Thoracic aorta (tissue), 2 donors: ENCODE measurements around the gene ADARB2. TPM values are rescaled to one million over a fixed set of nuclear protein-coding genes. Genes with fewer than 3 reads are reported as not detected.

Experiments used
- ATAC-seq: fragments of 150-250 bp; one replicate; pipeline ENCODE4 v1.8.0; 2017; ENCODE audit warnings: low read depth; ENCODE audit not compliant: insufficient number of reproducible peaks, low FRiP score
- DNase-seq: peaks from one replicate; pipeline ENCODE4 v3.0.0-alpha.2; 2020; ENCODE audit warnings: low spot score
- H3K27ac ChIP-seq, 2 donors: fragments of 200-600 bp; sonication (generic); 1 replicate in 1 of 2; 2 replicates in 1 of 2; pipeline ENCODE4 v1.5.1; 2016; ENCODE audit warnings: mild to moderate bottlenecking in 2 of 2, moderate library complexity in 2 of 2
- H3K27me3 ChIP-seq: fragments of 200-600 bp; sonication (generic); replicated peaks from 2 replicates; pipeline ENCODE4 v1.6.0; 2016; ENCODE audit warnings: mild to moderate bottlenecking; ENCODE audit not compliant: insufficient read depth
- H3K36me3 ChIP-seq: fragments of 200-600 bp; sonication (generic); one replicate; pipeline ENCODE4 v1.5.1; 2016
- H3K4me1 ChIP-seq, 2 donors: fragments of 200-600 bp; sonication (generic); 1 replicate in 1 of 2; 2 replicates in 1 of 2; pipeline versions ENCODE4 v1.5.1 to v1.6.0; 2016; ENCODE audit warnings: low read depth in 2 of 2, mild to moderate bottlenecking in 1 of 2; ENCODE audit not compliant: control insufficient read depth in 1 of 2
- H3K4me3 ChIP-seq: fragments of 200-600 bp; sonication (generic); 2 replicates; pipeline ENCODE4 v1.5.1; 2016; ENCODE audit warnings: mild to moderate bottlenecking
- H3K9me3 ChIP-seq: fragments of 200-600 bp; sonication (generic); 2 replicates; pipeline ENCODE4 v1.5.1; 2016
- total RNA-seq, 2 donors: library from RNA; depleted of rRNA; stranded (reverse); fragments of >200 nt; gene quantifications; one replicate each; pipeline versions ENCODE4 v1.1.0 to v1.2.3, GENCODE V29; 2016
- TF ChIP-seq, protein P1 (sequence below): fragments of 200-600 bp; sonication (generic); IDR thresholded peaks from one replicate; pipeline ENCODE4 v1.5.1; 2019; ENCODE audit warnings: antibody characterized with exemption

The ADARB2 gene
- total RNA-seq, 2 donors from 2014 or later, result 0.71 to 3.1 TPM

DNA sequence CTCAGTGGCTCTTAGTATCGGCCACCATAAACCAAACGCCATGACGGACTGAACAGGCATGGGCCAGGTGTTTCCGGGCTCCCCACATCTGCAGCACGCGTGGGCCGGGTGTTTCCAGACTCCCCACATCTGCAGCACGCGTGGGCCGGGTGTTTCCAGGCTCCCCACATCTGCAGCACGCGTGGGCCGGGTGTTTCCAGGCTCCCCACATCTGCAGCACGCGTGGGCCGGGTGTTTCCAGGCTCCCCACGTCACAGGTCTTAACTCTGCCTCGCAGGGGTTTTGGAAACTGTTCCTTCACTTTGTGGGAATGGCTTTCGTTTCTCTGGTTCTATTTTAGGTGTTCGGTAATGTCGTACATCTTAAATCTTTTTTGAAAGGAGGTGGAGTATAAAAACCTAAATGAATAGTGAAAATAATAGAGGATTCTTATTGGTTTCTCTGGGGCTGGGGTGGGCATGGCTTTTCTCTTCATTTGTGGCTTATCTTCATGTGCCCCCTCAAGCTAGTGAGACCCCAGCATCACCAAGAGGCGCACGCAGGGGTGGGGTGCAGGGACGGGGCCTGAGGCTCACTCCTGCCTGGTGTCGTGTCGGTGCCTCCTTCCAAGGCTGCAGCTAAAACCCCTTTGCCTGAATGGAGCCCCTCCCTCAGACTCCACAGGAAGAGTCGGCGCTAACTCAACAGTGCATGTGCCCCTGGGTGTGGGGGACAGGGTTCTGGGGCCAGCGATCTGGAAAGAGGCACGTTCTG lies 554.9 kb downstream of the ADARB2 start:
- DNase-seq (no peak), ATAC-seq (no peak)
- no peak overlapping the region for H3K4me3 ChIP-seq
- H3K4me1 ChIP-seq, result no peaks in the 10 kb centered on the region
- no peak overlapping the region for H3K27ac ChIP-seq
- no peaks in the 10 kb centered on the region for H3K27me3 ChIP-seq
- TF ChIP-seq, protein P1, sequence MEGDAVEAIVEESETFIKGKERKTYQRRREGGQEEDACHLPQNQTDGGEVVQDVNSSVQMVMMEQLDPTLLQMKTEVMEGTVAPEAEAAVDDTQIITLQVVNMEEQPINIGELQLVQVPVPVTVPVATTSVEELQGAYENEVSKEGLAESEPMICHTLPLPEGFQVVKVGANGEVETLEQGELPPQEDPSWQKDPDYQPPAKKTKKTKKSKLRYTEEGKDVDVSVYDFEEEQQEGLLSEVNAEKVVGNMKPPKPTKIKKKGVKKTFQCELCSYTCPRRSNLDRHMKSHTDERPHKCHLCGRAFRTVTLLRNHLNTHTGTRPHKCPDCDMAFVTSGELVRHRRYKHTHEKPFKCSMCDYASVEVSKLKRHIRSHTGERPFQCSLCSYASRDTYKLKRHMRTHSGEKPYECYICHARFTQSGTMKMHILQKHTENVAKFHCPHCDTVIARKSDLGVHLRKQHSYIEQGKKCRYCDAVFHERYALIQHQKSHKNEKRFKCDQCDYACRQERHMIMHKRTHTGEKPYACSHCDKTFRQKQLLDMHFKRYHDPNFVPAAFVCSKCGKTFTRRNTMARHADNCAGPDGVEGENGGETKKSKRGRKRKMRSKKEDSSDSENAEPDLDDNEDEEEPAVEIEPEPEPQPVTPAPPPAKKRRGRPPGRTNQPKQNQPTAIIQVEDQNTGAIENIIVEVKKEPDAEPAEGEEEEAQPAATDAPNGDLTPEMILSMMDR, result no peak
- no peaks in the 10 kb centered on the region for H3K36me3 ChIP-seq
- H3K9me3 ChIP-seq, result no peaks in the 10 kb centered on the region

DNA sequence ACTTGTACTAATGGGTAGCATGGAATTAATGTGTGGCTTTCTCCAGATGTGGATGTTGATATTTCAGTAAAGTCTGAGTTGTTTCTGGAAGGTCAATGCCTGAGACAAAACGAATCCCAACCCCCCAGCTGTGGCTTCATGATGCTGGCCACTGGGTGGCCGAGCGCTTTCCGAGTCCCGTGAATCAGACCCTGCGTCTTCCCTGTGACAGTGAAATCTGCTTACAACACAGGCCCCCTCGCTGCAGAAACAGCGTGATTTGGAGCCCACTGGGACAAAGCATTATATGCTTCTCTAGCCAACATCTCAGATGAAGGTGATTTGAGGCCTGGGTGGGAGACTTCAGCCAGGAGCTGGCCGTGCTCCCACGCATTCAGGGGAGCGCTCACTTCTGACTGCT lies 556.5 kb downstream of the ADARB2 start:
- TF ChIP-seq, protein P1, result no peak
- H3K4me1 ChIP-seq, result no peaks in the 10 kb centered on the region
- no peak overlapping the region for H3K27ac ChIP-seq
- no peak for DNase-seq
- no peak for ATAC-seq
- H3K9me3 ChIP-seq, result no peaks in the 10 kb centered on the region
- no peaks in the 10 kb centered on the region for H3K36me3 ChIP-seq
- no peaks in the 10 kb centered on the region for H3K27me3 ChIP-seq
- no peak overlapping the region for H3K4me3 ChIP-seq

DNA sequence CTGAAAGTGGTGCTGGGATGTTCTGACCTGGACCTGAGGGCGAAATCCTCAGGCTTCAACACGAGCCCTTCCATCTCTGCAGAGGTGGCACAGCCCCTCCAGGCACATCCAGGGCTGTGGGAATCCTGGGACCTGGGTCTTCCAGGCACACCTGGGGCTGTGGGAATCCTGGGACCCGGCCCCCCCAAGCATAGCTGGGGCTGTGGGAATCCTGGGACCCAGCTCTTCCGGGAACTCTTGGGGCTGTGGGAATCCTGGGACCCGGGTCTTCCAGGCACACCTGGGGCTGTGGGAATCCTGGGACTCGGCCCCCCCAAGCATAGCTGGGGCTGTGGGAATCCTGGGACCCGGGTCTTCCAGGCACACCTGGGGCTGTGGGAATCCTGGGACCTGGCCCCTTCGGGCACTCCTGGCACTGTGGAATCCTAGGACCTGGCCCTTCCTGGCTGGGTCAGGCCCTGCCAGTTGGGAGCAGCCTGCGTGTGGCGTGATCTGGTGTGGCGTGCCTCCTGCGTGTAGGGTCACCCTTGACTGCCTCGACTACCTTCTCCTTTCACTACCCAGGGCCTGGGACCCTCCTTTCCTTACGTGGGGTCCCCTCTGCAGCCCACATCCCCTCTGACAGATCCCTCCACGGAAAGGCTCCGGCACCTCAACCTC lies 557.1 kb downstream of the ADARB2 start:
- Histone ChIP-seq H3K36me3 (no peaks in the 10 kb centered on the region), H3K4me1 (no peaks in the 10 kb centered on the region), H3K4me3 (no peak overlapping the region), H3K27ac (no peak overlapping the region), H3K9me3 (no peaks in the 10 kb centered on the region), H3K27me3 (no peaks in the 10 kb centered on the region)
- ATAC-seq (no peak), DNase-seq (no peak)
- TF ChIP-seq, protein P1, result no peak

DNA sequence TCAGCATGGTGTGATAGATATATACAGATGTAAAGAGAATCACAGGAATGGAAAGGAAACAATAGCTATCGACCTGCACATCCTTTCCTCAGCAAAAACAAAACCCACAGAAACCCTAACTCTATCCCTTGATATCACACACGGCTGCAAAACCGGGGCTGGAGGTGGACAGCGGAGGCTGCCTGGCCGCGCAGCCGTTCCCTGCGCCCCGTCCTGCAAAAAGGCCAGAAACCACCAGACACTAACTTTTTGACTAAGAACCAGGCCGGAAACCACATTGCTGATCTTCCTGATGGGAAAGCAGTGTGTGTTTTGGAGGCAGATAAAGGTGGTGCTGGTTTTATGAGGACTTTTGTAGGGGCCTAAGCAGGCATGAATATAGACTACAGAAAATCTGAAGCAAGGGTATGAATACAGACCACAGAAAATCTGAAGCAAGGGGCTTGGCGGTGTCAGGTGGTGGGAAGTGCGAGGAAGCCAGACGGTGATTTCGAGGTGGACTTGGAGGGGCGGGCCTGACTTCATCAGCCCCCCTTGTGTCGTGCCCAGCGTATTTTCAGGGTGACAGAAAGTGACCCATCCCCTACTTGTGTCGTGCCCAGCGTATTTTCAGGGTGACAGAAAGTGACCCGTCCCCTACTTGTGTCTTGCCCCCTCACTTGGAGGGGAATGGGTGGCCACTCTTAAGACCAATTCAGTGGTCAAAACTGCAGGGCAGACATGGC lies 557.8 kb downstream of the ADARB2 start:
- H3K27me3 ChIP-seq, result no peaks in the 10 kb centered on the region
- DNase-seq (no peak), ATAC-seq (no peak)
- no peak overlapping the region for H3K4me3 ChIP-seq
- H3K36me3 ChIP-seq, result no peaks in the 10 kb centered on the region
- H3K4me1 ChIP-seq, result no peaks in the 10 kb centered on the region
- H3K27ac ChIP-seq, result no peak overlapping the region
- TF ChIP-seq, protein P1, result no peak
- no peaks in the 10 kb centered on the region for H3K9me3 ChIP-seq

DNA sequence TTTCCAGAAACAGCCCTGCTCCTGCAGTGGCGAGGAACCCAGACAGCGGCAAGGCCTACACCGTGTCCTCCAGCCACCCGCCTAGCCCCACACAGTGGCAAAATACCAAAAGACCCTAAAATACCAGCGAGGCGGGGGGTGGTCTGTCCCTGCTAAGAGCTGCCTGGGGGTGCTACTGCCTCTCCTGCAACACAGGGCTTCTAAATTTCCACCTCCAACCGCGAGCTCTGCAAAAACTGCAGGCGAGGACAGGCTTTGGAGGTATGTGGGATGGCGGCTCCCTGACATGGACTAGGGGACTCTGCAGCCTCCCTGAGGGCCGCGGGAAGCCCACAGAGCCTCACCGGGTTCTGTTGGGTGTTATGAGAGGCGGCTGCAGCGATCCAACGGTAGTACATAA lies 558.8 kb downstream of the ADARB2 start:
- no peak overlapping the region for H3K27ac ChIP-seq
- no peaks in the 10 kb centered on the region for H3K27me3 ChIP-seq
- no peaks in the 10 kb centered on the region for H3K36me3 ChIP-seq
- DNase-seq, result no peak
- no peak for ATAC-seq
- no peaks in the 10 kb centered on the region for H3K4me1 ChIP-seq
- TF ChIP-seq, protein P1, result no peak
- no peak overlapping the region for H3K4me3 ChIP-seq
- no peaks in the 10 kb centered on the region for H3K9me3 ChIP-seq
